ENCODE data around the gene TNRC6B. TPM values are rescaled to one million over a fixed set of nuclear protein-coding genes. Genes with fewer than 3 reads are reported as not detected.

Gene TNRC6B
- total RNA-seq, 4 donors from 2014 or later = 10.5 to 76.0 (median 37.2) TPM

GRCh38 chr22:40281717-40282116 lies 104.0 kb downstream of the TNRC6B start:
- Histone ChIP-seq H3K4me1 (no peaks in the 10 kb centered on the region), H3K4me3 (no peak overlapping the region), H3K27me3 (no peaks in the 10 kb centered on the region), H3K9me3 (no peaks in the 10 kb centered on the region), H3K27ac (no peak overlapping the region), H3K36me3 (no peaks in the 10 kb centered on the region)
- no peak for DNase-seq
- TF ChIP-seq POLR2A (IDR thresholded peaks at IDR 0.05) = no peak
- no peak for TF ChIP-seq CTCF (IDR thresholded peaks at IDR 0.05)
- intact Hi-C loops (cut with DNase I; ENCODE audit: low total_unique reads) = no loop called here

- intact Hi-C loops (cut with DNase I; ENCODE audit: low total_unique reads) = no loop called here
- H3K4me3 ChIP-seq = no peak overlapping the region
- no peak overlapping the region for H3K27ac ChIP-seq
- no peaks in the 10 kb centered on the region for H3K36me3 ChIP-seq
- no peaks in the 10 kb centered on the region for H3K27me3 ChIP-seq
- no peaks in the 10 kb centered on the region for H3K9me3 ChIP-seq
- TF ChIP-seq POLR2A (IDR thresholded peaks at IDR 0.05) (no peak), CTCF (IDR thresholded peaks at IDR 0.05) (no peak)
- H3K4me1 ChIP-seq = no peaks in the 10 kb centered on the region
- DNase-seq = no peak
Observed at GRCh38 chr22:40285513-40285912, 107.8 kb downstream of the TNRC6B start.

- intact Hi-C loops (cut with DNase I; ENCODE audit: low total_unique reads) = no loop called here
- Histone ChIP-seq H3K9me3 (no peaks in the 10 kb centered on the region), H3K4me3 (no peak overlapping the region), H3K36me3 (no peaks in the 10 kb centered on the region), H3K27me3 (no peaks in the 10 kb centered on the region), H3K4me1 (no peaks in the 10 kb centered on the region), H3K27ac (no peak overlapping the region)
- no peak for DNase-seq
- TF ChIP-seq CTCF (IDR thresholded peaks at IDR 0.05) (no peak), POLR2A (IDR thresholded peaks at IDR 0.05) (no peak)
Observed at GRCh38 chr22:40289991-40290459, 112.3 kb downstream of the TNRC6B start.

GRCh38 chr22:40290516-40290915 lies 112.8 kb downstream of the TNRC6B start:
- H3K4me3 ChIP-seq = no peak overlapping the region
- H3K27ac ChIP-seq = no peak overlapping the region
- H3K36me3 ChIP-seq = no peaks in the 10 kb centered on the region
- no peak for TF ChIP-seq CTCF (IDR thresholded peaks at IDR 0.05)
- no peak for TF ChIP-seq POLR2A (IDR thresholded peaks at IDR 0.05)
- intact Hi-C loops (cut with DNase I; ENCODE audit: low total_unique reads) = no loop called here
- DNase-seq = no peak
- H3K27me3 ChIP-seq = no peaks in the 10 kb centered on the region
- H3K9me3 ChIP-seq = no peaks in the 10 kb centered on the region
- no peaks in the 10 kb centered on the region for H3K4me1 ChIP-seq

- Histone ChIP-seq H3K36me3 (no peaks in the 10 kb centered on the region), H3K9me3 (no peaks in the 10 kb centered on the region), H3K4me3 (no peak overlapping the region), H3K4me1 (no peaks in the 10 kb centered on the region), H3K27ac (no peak overlapping the region), H3K27me3 (no peaks in the 10 kb centered on the region)
- intact Hi-C loops (cut with DNase I; ENCODE audit: low total_unique reads) = no loop called here
- no peak for DNase-seq
- TF ChIP-seq POLR2A (IDR thresholded peaks at IDR 0.05) = no peak
- no peak for TF ChIP-seq CTCF (IDR thresholded peaks at IDR 0.05)
Observed at GRCh38 chr22:40294696-40295095, 117.0 kb downstream of the TNRC6B start.
